Left hindlimb (tissue), 1 donor: ENCODE data around the gene FAM185A.
"Not testable (repeated sequence)": the region's sequence is repeated elsewhere in the genome, so short reads cannot be mapped to it uniquely, and the experiment has no call there.

Experiments used
- DNase-seq: peaks from one replicate; pipeline ENCODE4 v3.0.0-alpha.2; 2018

FAM185A gene

GRCh38 chr7:102833343-102833742 is 84.5 kb downstream of the FAM185A start:
- no peak for DNase-seq

GRCh38 chr7:102834466-102834865 is 85.7 kb downstream of the FAM185A start:
- no peak for DNase-seq

DNA sequence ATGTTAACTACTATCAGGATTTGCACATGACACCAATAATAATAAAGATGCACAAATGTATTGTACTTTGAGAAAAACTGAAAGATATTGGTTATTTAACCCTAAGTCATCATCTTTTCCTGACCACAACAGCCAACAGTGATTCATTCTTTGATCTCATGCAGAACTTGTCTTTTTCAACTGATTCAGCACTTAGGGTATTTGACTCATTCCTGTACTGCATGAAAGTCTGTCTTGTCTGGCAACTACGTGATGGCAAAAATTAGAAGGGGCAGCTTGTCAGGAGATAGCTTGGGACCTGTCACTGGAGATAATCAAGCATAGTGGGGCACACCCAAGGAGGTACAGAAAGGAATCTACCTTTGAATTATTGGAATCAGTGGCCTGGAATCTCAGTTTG is 86.2 kb downstream of the FAM185A start:
- DNase-seq = no peak

DNA sequence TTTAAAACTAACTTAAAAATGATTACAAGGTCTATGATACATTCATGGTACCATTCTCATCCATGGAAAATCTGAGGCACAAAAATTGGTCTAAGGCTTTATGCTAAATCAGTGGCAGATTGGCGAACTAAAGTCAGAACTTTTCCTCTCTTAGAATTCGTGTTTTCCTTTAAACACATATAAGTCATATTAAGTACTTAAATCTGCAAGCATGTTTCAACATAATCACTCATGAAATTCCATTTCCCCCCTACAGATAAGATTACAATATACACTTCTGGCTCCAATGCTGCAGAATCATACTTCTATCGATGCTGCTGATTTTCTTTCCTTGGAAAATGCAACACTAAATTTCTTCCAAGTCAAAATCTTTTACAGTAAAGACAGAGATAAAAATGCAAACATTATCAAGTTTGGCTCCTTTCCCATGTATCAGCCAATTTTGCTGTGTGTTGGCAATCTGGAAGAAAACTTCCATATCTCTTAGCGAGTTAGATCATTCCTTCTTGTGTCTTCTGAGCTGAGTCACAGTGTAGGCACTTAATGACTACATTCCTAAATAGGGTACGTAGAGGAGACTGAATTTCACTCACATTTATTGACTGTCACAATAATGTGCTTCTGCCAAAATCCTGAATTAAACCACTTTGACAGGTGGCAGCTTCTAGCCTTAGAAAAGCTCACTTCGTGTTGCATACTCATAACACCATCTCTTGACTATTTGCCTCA is 87.6 kb downstream of the FAM185A start:
- no peak for DNase-seq

GRCh38 chr7:102836977-102837376 is 88.2 kb downstream of the FAM185A start:
- DNase-seq = no peak

- no peak for DNase-seq
Observed at GRCh38 chr7:102837802-102838201, 89.0 kb downstream of the FAM185A start.

DNA sequence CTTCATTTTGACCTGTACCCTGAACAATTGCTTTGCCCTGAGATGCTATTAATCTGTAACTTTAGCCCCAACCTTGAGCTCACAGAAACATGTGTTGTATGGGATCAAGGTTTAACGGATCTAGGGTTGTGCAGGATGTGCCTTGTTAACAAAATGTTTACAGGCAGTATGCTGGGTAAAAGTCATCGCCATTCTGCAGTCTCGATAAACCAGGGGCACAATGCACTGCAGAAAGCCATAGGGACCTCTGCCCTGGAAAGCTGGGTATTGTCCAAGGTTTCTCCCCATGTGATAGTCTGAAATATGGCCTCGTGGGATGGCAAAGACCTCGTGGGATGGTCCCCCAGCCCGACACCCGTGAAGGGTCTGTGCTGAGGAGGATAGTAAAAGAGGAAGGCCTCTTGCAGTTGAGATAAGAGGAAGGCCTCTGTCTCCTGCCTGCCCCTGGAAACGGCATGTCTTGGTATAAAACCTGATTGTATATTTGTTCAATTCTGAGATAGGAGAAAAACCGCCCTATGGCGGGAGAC is 89.8 kb downstream of the FAM185A start:
- DNase-seq = not testable (repeated sequence)

GRCh38 chr7:102840404-102840803 is 91.6 kb downstream of the FAM185A start:
- DNase-seq = no peak

DNA sequence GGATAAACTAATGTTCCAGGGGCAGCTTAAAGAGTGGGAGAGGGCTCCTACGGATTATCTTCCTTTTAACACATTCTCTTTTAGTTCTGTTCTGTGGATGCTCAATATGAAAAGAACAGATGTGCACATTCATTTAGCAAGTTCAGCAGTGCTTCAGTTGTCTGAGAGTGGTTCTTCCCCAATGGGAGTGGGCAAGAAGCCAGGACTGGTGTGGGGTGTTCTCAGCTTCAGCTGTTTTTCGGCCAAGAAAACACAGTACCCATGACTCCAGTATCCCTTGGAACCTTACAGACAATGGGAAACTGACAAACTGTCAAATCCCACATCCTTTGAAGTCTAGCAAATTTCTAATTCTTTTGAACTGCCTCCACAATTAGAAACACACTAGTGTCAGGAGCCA is 92.5 kb downstream of the FAM185A start:
- DNase-seq = peak; percentile 61

DNA sequence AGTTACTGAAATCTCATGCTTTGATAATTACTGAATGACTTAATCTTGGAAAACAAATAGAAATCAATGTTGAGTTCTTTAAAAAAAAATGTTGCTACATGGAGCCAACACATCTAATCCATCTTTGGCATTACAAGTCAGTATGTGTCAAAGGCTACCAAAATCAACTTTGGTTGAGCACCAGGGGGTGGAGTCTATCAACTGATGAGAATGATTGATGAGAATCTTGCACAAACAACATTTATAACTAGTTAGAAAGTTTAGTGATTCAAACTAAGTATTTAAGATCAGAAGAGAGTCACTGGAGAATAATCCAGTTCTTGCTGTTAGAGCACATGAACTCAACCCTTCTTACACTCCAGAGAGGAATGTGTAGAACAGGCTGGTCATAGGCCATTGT is 93.5 kb downstream of the FAM185A start:
- no peak for DNase-seq

DNA sequence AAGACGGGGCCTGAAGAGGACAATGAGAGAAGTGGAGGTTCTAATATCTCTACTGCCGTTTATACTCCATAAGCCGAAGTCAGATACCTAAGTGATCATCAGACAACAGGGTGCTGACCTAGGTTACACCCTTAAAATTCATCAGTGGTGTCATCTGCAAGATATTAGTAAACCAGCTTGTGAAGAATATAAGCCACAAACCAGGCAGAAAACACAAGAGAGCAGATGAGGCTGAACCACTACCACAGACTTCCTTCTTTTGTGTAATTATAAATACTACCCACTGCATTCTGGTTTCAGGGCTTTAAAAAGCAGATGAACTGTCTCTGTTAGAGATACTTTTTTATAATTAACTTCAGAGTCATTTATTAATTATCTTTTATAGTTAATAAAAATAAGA is 95.1 kb downstream of the FAM185A start:
- DNase-seq = no peak

DNA sequence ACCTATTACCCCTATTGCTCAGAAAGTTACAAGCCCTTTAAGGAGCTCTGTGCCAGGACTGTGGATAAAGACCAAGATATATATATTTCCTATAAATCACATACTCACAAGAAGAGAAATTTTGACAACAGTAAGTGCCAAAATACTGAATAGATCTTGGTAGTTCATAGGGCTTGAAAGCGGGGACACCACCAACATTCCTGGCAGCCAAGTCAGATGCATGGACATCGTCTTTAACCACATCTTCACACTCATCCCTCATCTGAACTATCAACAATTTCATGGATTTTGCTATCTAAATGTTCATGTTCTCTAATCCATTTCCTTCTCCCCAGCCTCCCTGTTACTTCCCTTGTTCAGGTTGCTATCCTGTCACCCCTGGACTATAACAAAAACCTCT is 96.5 kb downstream of the FAM185A start:
- no peak for DNase-seq

DNA sequence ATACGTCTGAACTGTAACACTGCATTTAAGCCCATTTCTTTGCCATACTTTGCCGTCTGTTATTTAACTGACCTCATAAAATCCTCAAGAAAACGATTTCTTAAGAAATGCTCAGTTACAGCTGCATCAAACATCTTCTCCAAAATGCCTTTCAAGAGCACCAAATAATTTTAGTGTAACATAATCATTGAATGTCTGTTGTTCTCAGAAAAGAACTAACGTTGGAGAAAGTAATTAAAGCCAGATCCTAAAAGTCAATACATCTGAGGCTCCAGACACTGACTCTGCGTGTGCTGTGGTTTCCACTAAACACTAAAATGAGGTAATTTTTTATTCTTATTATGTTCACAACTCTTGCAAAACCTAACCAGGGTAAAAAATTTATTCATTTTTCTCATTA is 100.3 kb downstream of the FAM185A start:
- no peak for DNase-seq

DNA sequence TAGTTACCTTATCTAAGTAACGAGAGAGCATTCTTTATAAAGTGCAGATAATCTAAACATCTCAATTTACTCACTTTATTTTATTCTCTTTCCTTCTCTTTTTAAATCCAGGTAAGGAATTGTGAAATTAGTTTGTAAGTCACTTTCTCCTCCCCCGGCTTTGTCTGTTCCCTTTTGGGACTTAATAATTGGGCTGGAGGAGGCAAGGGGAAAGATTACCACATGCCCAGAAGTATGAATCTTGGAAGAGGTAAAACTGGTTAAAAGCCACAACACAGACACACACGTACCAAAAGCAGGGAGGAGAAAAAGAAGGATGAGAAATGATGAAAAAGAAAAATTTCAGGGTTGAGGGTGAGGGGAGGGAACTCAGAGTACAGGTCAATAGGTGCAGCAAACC is 100.7 kb downstream of the FAM185A start:
- no peak for DNase-seq

- DNase-seq = no peak
Observed at GRCh38 chr7:102856036-102856435, 107.2 kb downstream of the FAM185A start.
